Tibial nerve (tissue), 4 donors: ENCODE measurements around the gene TOX2. TPM values are rescaled to one million over a fixed set of nuclear protein-coding genes. Genes with fewer than 3 reads are reported as not detected.

Experiments used
- DNase-seq, 2 donors: peaks; one replicate each; pipeline ENCODE4 v3.0.0-alpha.2; 2019; ENCODE audit warnings: low spot score in 2 of 2
- H3K27ac ChIP-seq, 4 donors: fragments of 200-600 bp; sonication (generic) in 3 of 4; one replicate each; pipeline ENCODE4 v1.5.1; 2017 to 2019; ENCODE audit warnings: mild to moderate bottlenecking in 1 of 4
- H3K27me3 ChIP-seq, 2 donors: fragments of 200-600 bp; sonication (generic) in 1 of 2; one replicate each; pipeline versions ENCODE4 v1.5.1 to v1.6.0; 2017 to 2019
- H3K36me3 ChIP-seq, 3 donors: fragments of 200-600 bp; sonication (generic); one replicate each; pipeline ENCODE4 v1.5.1; 2018 to 2019
- H3K4me1 ChIP-seq, 4 donors: fragments of 200-600 bp; sonication (generic) in 3 of 4; one replicate each; pipeline ENCODE4 v1.5.1; 2017 to 2019
- H3K4me3 ChIP-seq, 4 donors: fragments of 200-600 bp; sonication (generic) in 3 of 4; one replicate each; pipeline ENCODE4 v1.5.1; 2017 to 2019; ENCODE audit warnings: mild to moderate bottlenecking in 1 of 4, moderate library complexity in 1 of 4
- H3K9me3 ChIP-seq, 4 donors: fragments of 200-600 bp; sonication (generic) in 3 of 4; one replicate each; pipeline ENCODE4 v1.5.1; 2017 to 2019
- EP300 ChIP-seq, 2 donors: sonication (generic); formaldehyde crosslinking; IDR thresholded peaks; one replicate each; pipeline ENCODE4 v1.6.1; 2017; ENCODE audit warnings: antibody characterized with exemption in 2 of 2, mild to moderate bottlenecking in 1 of 2
- POLR2A ChIP-seq, 2 donors: fragments of 450-650 bp; IDR thresholded peaks; one replicate each; pipeline ENCODE4 v1.6.1; 2017; ENCODE audit warnings: antibody characterized with exemption in 2 of 2, mild to moderate bottlenecking in 2 of 2, moderate library complexity in 2 of 2
- WGBS, 2 donors: methylation state at CpG; one replicate each; pipeline ENCODE4 v1.1.5; 2018; 5-methylcytosine and 5-hydroxymethylcytosine counted together
- total RNA-seq, 4 donors: library from RNA; depleted of rRNA; stranded (reverse); fragments of >200 nt; gene quantifications; one replicate each; pipeline ENCODE4 v1.1.0, GENCODE V29; 2016
- TF ChIP-seq, protein P1 (sequence below), 5 experiments: fragments of 200-600 bp in 3 of 5; fragments of 450-650 bp in 2 of 5; sonication (generic) in 3 of 5; IDR thresholded peaks; one replicate each; pipeline ENCODE4 v1.5.1; 2016 to 2019; ENCODE audit warnings: antibody characterized with exemption in 5 of 5, mild to moderate bottlenecking in 3 of 5, moderate library complexity in 2 of 5

The TOX2 gene
- total RNA-seq, 4 donors from 2014 or later, result 1.3 to 3.3 (median 1.9) TPM

DNA sequence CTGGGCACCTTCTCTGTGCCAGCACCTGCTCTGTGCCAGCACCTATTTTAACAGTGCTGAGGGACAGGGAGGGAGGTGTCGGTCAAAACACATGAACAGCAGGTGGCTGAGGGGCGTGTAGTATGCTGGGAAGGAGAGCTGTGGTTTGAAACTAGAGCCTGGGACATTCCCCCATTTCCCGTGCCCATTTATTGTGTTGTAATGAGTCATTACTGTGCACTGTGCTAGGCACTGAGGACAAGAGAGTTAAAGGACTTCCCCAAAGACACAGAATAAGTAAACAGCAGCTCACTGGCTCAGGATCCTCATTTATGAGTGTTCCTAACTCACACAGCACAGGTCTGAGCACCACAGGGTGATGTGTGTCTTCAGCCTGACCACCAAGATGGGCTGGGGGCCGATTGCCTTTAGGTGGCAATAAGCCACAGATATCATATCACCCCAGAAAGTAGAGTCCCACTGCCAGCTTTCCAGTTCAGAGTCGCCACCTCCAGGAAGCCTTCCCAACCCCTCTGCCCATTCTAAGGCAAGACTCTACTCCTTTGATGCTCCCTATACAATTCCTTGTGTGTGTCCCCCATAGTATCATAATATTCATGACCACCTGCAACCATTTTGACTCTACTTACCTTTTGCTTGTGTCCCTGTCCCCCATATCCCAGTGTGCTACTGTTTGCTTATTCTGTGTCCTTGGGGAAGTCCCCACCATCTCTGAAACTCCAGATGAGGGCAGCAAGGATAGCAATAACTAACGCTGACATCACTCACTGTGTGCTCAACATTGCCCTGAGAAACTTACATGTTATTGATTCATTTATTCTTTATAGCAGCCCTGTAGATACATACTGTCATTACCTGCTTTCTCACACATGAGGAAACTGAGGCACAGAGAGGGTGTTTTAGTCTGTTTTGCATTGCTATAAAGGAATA lies 87.3 kb downstream of the TOX2 start:
- DNase-seq, result no peak
- Histone ChIP-seq H3K9me3 (no peaks in the 10 kb centered on the region), H3K27me3 (no peaks in the 10 kb centered on the region), H3K4me3 (no peak overlapping the region), H3K36me3 (no peaks in the 10 kb centered on the region), H3K27ac (no peak overlapping the region), H3K4me1 (no peaks in the 10 kb centered on the region)
- TF ChIP-seq, protein P1, sequence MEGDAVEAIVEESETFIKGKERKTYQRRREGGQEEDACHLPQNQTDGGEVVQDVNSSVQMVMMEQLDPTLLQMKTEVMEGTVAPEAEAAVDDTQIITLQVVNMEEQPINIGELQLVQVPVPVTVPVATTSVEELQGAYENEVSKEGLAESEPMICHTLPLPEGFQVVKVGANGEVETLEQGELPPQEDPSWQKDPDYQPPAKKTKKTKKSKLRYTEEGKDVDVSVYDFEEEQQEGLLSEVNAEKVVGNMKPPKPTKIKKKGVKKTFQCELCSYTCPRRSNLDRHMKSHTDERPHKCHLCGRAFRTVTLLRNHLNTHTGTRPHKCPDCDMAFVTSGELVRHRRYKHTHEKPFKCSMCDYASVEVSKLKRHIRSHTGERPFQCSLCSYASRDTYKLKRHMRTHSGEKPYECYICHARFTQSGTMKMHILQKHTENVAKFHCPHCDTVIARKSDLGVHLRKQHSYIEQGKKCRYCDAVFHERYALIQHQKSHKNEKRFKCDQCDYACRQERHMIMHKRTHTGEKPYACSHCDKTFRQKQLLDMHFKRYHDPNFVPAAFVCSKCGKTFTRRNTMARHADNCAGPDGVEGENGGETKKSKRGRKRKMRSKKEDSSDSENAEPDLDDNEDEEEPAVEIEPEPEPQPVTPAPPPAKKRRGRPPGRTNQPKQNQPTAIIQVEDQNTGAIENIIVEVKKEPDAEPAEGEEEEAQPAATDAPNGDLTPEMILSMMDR (IDR thresholded peaks at IDR 0.05), result no peak
- TF ChIP-seq EP300 (IDR thresholded peaks at IDR 0.05) (no peak), POLR2A (IDR thresholded peaks at IDR 0.05) (no peak)
- WGBS, 2 donors, result 70 to 83% methylated on average over 6 of the region's 6 CpGs

GRCh38 chr20:44002861-44003260 lies 88.2 kb downstream of the TOX2 start:
- Histone ChIP-seq H3K27me3 (no peaks in the 10 kb centered on the region), H3K27ac (no peak overlapping the region), H3K9me3 (no peaks in the 10 kb centered on the region), H3K4me1 (no peaks in the 10 kb centered on the region), H3K36me3 (no peaks in the 10 kb centered on the region), H3K4me3 (no peak overlapping the region)
- TF ChIP-seq POLR2A (IDR thresholded peaks at IDR 0.05), result no peak
- no peak for TF ChIP-seq EP300 (IDR thresholded peaks at IDR 0.05)
- TF ChIP-seq, protein P1 (IDR thresholded peaks at IDR 0.05), result no peak
- WGBS, 2 donors, result 92 to 100% methylated on average over 1 of the region's 1 CpG
- no peak for DNase-seq

GRCh38 chr20:44003609-44004008 lies 89.0 kb downstream of the TOX2 start:
- WGBS, 2 donors, result 84% methylated on average over 5 of the region's 5 CpGs
- no peak for DNase-seq
- Histone ChIP-seq H3K27me3 (no peaks in the 10 kb centered on the region), H3K4me1 (no peaks in the 10 kb centered on the region), H3K27ac (no peak overlapping the region), H3K36me3 (no peaks in the 10 kb centered on the region), H3K9me3 (no peaks in the 10 kb centered on the region), H3K4me3 (no peak overlapping the region)
- no peak for TF ChIP-seq POLR2A (IDR thresholded peaks at IDR 0.05)
- TF ChIP-seq, protein P1 (IDR thresholded peaks at IDR 0.05), result no peak
- TF ChIP-seq EP300 (IDR thresholded peaks at IDR 0.05), result no peak

GRCh38 chr20:44004306-44004915 lies 89.8 kb downstream of the TOX2 start:
- H3K27ac ChIP-seq, result no peak overlapping the region
- no peaks in the 10 kb centered on the region for H3K9me3 ChIP-seq
- no peak for DNase-seq
- H3K27me3 ChIP-seq, result no peaks in the 10 kb centered on the region
- H3K4me1 ChIP-seq, result no peaks in the 10 kb centered on the region
- 89 to 92% methylated on average over 4 of the region's 4 CpGs for WGBS, 2 donors
- no peak overlapping the region for H3K4me3 ChIP-seq
- TF ChIP-seq POLR2A (IDR thresholded peaks at IDR 0.05) (no peak), EP300 (IDR thresholded peaks at IDR 0.05) (no peak)
- TF ChIP-seq, protein P1 (IDR thresholded peaks at IDR 0.05), result no peak
- H3K36me3 ChIP-seq, result no peaks in the 10 kb centered on the region

GRCh38 chr20:44005661-44006060 lies 91.0 kb downstream of the TOX2 start:
- WGBS, 2 donors, result 84 to 89% methylated on average over 3 of the region's 3 CpGs
- H3K27me3 ChIP-seq, result no peaks in the 10 kb centered on the region

More at GRCh38 chr20:44005661-44006060, 91.0 kb downstream of the TOX2 start:
- Histone ChIP-seq H3K27ac (no peak overlapping the region), H3K4me3 (no peak overlapping the region), H3K36me3 (no peaks in the 10 kb centered on the region), H3K4me1 (no peaks in the 10 kb centered on the region), H3K9me3 (no peaks in the 10 kb centered on the region)
- TF ChIP-seq EP300 (IDR thresholded peaks at IDR 0.05) (no peak), POLR2A (IDR thresholded peaks at IDR 0.05) (no peak)
- TF ChIP-seq, protein P1 (IDR thresholded peaks at IDR 0.05), result no peak
- DNase-seq, result no peak
